ENCODE measurements around the gene LRP1B. TPM values are rescaled to one million over a fixed set of nuclear protein-coding genes. Genes with fewer than 3 reads are reported as not detected.

LRP1B gene
- polyA plus RNA-seq, 4 donors, result 0.92 to 3.7 (median 1.3) TPM

DNA sequence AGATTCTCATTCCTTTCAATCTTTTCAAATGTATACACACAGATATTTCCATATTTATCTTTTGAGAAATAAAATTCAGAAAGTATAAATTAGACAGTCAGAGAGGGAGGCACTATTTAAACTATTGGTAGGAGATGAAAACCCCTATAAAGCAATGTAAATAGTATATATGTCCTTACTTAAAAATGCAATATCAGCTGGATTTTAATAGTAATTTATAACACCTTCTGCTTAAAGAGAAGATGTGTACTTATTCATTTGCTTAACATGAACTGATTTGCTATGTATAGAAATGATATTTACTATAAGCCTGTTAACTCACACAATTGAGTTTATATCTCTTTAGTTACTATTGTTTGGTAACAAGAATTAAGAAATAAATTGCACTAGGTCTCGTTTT is 163.3 kb downstream of the LRP1B start:
- DNase-seq (ENCODE audit: low read depth in 4 of 4, low spot score in 3 of 4), result no peak

DNA sequence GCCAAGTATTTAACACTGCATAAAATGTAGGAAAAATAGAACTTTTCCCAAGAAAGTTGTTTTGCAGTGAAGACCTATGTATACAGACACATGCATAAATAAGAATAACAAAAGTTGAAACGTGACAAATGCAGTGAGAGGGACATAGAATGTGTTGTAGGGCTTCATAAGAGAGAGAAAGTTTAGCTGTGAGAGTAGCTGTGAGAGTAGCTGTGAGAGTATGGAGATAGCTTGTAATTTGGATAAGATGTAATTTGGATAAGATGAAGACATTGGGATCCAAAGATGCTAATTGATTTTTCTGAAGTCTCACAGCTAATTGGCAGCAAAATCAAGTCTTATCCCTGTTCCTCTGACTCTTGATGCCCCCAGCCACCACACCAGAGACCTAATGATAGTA is 170.9 kb downstream of the LRP1B start:
- DNase-seq (ENCODE audit: low read depth in 4 of 4, low spot score in 3 of 4), result no peak

DNA sequence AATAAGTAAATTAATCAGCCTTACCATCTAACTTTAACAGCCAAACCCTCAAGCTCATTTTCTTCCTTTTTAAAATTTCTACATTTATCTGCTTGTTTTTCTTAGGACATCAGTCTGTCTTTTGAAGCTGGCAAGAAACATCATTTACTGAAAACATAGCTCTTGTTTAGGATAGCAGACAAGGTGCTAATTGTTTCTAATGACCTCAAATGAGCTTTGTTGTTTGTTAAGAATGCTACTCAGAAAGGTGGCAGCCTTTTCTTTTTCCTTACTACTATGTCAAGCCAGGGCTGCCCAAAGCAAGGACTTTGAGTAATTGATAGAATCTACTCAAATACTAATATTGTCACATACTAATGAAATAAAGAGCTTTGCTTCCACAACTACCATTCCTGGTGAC is 171.8 kb downstream of the LRP1B start:
- DNase-seq (ENCODE audit: low read depth in 4 of 4, low spot score in 3 of 4), result no peak

DNA sequence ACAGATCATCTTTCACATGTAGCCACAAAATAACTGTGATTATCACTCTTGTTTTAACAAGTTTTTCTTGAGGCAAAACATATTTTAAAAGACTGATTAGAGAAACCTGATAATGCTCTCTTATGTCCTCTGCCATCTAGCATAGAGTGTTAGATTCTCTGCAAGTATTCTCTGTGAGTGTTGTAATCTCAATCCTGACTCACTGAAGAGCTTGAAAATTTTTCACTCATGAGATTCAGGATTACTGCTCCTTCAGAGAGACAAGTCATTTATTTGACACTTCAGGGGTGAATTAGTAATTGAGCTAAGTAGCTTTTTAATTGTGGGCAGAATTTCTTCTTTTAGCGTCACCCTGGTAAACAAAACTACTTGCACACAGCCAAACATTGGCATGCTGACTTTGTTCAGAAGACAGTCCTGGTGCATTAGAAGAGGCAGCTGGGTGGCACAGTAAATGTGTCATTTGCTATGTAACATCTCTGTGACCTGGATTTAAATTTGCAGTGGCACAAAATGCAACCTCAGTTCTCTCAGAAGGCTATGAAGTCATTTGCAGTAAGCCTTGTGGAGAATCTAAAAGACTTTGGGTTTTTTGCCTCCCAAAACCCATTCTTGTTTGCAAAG is 172.9 kb downstream of the LRP1B start:
- DNase-seq (ENCODE audit: low read depth in 4 of 4, low spot score in 3 of 4), result no peak

DNA sequence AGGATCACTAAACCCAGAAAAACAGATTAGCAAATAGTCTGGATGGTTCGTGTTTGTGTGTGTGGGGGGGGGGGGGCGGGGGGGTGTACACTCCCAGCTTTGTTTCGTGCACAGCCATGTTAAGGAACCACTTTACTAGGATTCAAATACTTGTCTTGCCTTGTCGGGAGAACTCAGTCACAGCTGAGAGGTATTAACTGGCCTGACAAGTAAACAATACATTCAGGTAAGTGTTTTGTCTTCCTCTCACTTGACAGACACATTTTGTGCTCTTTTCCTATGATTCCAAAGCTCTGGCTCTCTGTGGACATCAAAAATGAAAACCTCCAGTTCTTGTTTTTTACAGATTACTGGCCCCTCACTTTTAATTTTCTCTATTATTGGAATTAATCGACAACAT is 173.5 kb downstream of the LRP1B start:
- DNase-seq (ENCODE audit: low read depth in 4 of 4, low spot score in 3 of 4), result no peak

DNA sequence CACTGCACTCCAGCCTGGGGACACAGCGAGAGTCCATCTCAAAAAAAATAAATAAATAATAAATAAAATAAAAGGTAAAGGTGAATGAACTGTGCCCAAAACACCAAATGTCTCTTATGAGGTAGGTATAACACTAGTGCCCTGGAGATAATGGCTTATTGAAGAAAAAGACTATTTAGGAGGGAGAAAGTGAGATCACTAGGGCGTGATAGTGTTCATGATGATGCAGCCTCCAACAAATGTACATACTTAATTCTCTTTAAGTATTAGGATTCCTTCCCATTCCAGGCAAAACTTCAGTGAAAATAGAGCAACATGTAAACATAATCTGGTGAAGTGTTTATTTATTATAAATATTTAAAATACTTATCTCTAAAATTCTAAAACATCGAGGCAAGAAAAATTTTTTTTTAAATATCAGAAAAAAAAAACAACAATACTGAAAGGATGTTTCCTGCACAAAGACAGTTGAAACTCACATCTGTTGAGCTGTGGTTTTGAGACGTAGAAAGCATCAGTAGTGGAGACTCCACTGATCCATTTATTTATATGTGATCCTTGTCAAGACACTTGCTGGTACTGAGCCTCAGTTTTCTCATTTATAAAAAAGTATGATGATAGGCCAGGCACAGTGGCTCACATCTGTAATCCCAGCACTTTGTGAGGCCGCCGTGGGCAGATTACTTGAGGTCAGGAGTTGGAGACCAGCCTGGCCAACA is 183.3 kb downstream of the LRP1B start:
- DNase-seq (ENCODE audit: low read depth in 4 of 4, low spot score in 3 of 4), result no peak

DNA sequence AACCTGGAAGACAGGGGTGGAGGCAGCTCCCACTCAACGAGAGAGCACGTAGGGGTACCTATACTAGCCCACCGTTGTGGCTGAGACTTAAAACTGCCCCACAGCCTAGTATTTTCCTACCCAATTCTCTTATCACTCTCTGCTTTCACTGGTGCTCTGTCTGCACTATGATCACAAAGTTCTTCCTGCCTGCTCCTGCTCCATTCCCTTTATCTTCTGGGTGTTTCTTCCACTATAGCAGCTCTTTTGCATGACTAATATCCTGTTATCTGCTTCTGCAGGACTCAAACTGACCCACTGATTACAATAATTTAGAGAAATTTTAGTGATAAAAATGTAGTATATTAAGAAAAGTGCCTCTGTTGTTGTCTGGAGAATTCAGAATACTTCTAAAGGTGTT is 184.8 kb downstream of the LRP1B start:
- no peak for DNase-seq (ENCODE audit: low read depth in 4 of 4, low spot score in 3 of 4)

DNA sequence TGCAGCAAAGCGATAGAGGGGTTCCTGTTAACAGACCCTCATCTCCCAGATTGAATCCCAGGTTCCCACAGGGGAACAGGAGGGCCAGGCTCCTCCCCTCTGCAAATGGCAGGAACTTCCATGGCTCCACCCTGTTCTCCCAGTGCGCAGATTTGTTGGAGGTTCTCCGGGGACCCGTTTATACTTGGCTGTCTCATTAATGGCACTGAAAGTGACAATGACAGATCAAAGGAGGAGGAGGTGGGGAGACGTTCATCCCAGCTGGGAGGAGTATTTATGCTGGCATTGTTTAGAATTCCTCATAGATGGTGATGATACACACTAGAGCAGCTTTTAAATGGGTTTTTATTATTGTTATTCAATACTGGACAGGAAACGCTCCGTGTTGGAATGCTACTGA is 186.9 kb downstream of the LRP1B start:
- DNase-seq (ENCODE audit: low read depth in 4 of 4, low spot score in 3 of 4), result no peak

DNA sequence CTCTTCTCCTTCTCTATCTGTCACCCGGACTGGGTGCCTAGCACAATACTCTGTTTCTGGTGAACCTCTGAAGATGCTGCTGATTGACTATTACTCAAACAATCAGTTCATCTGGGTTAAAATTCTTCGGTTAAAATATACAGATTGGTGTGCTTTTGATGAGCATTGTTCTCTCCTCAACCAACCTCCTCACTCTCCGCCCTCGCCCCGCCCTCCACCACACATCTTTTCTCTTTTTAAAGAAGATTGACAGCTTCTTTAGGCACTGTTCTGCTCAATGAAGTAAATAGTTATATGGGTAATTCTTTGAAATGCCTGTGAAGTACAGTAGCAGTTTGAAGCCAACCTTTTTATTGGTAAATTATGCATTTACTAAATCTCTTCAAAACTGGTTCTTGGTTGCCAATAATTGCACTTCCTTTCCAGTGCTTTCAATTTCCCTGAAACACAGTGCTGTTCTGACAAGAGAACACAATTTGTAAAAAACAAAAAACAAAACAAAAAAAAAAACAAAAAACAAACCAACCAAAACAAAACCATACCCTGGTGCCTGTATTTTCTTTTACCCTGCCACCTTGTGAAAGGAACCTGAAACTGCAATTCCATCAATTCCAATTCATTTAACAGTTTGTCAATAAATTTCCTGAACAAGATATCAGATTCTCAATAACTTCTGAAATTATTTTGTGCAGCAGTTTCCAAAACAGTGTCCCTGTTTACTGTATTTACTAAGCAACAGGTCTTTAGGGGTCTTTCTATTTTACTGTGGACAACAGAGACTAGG is 188.6 kb downstream of the LRP1B start:
- no peak for DNase-seq (ENCODE audit: low read depth in 4 of 4, low spot score in 3 of 4)

DNA sequence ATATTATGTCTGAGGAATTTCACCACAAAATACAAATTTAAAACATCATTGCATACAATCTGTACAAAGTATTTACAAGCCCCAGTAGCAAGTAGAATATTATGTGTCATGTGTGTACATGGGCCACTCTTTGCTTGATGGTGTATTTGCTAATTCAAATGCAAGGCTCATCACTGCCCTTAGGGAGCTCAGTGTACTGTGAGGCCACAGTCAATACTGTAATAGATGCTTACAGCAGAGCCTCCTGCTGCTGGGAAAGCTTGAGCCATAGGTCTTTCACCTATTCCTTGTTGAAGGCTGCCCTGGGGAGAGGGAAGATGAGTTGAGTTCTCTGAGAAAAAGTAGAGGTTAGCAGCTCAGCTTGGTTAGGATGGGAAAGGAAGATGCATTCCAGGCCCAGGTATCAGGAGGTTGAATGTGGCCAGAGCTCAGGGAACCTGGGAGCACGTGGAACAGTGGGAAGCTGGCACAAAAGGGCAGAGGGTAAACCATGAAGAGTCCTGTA is 189.6 kb downstream of the LRP1B start:
- DNase-seq (ENCODE audit: low read depth in 4 of 4, low spot score in 3 of 4), result no peak

DNA sequence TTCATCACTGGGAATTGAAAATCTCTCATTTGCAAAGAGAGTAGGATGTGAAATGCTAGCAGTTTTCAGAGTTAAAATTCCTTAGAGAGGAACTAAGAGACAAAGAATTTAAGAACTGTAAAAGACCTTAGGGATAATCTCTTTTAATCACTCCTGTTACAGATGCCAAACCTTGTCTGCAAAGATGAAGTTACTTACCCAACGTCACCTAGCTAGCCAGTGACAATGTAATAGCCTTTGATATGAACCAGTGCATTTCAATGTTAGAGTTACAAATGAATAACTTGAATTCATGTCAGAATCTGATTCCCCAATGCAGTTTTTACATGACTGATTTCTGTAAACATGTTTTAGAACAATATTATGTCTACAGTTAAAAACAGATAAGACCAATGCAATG is 190.1 kb downstream of the LRP1B start:
- no peak for DNase-seq (ENCODE audit: low read depth in 4 of 4, low spot score in 3 of 4)

DNA sequence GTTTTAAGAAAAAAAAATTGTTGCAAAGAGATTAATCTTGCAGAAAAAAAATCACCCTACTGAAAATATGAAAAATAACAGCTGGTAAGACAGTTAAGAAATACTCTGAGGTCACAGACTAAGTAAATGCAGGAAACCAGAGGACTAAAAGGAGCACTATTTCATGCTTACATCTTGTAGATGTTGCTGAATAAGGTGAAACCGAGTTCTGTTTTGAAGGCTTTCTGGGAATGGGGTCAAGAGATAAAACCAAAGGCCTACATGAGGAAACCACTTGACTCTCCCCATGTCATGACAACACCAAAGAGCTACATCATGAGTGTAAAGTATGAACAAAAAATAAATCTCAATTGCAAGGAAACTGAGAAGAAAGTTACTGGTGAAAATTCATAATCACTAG is 197.6 kb downstream of the LRP1B start:
- no peak for DNase-seq (ENCODE audit: low read depth in 4 of 4, low spot score in 3 of 4)

DNA sequence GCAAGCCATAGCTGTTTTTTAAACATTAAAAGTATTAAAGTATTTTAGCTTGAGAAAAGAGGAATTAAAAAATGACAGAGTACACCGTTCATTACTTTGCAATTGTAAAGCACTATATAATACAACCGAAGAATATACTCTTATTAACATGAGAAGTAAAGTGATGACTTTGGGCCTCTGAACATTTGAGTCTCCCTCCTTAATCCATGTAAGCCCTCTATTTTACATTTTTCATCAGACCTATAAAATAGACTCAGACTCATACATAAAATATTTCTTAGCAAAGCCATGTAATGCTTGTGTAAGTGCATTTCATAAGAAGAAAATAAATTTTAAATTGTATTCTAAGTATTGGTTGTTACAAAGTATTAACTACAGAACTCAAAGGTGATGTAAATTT is 198.6 kb downstream of the LRP1B start:
- no peak for DNase-seq (ENCODE audit: low read depth in 4 of 4, low spot score in 3 of 4)

DNA sequence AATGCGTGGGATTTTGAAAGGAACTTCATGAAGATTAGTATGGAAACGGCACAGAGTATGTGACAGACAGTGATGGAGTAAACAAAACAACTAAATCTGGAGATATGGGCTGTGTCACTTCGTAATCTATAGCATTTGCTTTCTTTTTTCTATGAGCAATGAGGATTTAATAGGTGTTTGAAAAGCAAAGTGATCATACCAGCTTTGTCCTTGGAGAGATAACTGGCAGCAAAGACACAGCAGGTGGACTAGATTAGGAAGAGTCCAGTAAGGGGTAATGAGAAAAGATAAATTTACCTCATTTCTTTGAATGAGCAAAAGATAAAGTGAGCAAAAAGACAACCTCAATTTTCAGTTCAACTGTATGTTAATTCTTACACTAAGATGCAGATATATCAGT is 199.0 kb downstream of the LRP1B start:
- DNase-seq (ENCODE audit: low read depth in 4 of 4, low spot score in 3 of 4), result no peak

DNA sequence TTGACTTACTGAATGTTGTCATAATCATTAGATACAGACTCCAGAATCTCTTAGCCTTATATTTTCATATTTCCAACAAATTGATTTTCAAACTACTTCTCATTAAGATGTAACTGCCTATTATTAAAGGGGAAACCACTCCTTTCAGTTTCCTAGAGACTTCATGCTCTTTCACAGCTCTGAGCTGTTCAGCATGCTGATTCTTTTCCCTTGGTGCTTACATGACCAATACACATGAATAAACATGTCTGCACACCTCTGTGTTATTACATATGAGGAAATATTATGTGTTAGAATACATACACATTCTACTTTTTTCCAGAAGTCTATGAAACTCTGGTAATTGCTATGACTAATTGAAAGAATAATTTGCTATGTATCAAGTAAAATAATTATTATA is 200.0 kb downstream of the LRP1B start:
- no peak for DNase-seq (ENCODE audit: low read depth in 4 of 4, low spot score in 3 of 4)

DNA sequence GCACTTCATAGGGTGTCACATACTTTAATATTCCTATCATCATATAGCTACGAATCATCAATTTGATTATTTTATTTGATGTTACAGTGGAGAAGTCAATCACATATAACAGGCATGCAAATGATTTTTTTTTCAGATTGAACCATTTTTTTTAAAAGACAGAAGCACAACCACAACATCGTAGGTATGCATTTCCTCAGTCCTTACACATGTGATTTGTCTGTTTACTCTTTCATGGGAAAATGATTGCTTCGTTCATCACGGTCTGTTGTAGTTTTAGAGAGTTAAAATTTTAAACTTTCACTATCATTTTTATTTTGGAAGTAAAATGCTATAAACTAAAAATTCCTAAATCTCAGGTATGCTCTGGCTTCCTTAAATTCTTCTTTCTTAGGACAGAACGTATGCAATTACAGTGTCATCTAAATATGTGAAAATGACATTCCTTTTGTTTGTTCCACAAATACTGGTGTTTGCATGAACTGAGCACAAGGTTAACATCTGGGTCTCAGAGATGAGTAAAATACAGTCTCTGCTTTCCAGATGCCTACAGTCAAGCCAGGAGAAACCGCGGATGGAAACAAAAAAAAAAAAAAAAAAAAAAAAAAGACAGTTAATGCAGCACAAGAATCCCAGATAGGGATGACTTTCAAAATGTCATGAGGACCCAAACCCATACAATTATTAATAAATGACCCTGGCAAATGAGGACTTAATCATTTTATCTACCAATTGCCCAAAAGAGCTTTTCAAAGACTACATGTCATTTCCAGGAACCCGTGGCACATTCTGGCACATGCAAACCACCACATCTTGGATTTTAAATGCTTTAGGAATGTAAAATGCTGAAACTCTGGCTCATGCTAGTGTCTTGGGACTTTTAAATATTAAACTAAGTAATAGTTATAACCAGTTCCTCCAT is 201.2 kb downstream of the LRP1B start:
- DNase-seq (ENCODE audit: low read depth in 4 of 4, low spot score in 3 of 4), result no peak

DNA sequence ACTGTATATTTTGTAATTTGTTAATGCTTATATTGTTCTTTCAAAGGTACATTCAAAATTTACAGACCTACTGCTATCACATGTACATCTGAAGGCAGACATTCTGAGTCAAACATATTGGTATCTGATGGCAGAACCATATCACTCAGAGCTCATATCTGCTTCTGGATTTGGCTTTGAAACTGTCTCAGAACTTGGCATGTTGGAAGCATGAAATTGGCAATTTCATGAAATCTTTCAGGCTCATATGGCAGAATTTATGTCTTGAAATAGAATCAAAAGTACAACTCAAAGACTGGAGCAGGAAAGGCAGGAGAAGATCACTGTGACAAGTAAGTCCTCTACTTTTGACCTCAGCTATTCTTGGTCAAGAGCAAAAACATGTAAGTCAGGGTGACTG is 202.3 kb downstream of the LRP1B start:
- no peak for DNase-seq (ENCODE audit: low read depth in 4 of 4, low spot score in 3 of 4)

DNA sequence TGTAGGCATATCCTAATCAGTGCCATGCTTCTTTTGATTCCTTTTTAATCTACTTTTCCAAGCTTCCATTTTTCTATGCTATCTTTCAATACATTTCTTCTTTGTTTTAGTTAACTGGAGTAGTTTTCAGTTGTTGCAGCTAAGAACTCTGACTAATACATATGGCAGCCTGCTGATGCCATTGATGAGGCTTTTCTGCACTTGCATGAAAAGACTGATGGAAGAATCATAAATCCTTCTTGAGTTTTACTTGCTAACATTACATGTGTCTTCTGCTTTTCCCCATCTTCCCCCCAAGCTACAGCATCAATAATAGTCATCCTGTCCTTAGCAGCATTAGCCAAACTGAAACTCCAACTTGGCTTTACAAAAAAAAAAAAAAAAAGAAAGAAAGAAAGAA is 203.3 kb downstream of the LRP1B start:
- no peak for DNase-seq (ENCODE audit: low read depth in 4 of 4, low spot score in 3 of 4)

DNA sequence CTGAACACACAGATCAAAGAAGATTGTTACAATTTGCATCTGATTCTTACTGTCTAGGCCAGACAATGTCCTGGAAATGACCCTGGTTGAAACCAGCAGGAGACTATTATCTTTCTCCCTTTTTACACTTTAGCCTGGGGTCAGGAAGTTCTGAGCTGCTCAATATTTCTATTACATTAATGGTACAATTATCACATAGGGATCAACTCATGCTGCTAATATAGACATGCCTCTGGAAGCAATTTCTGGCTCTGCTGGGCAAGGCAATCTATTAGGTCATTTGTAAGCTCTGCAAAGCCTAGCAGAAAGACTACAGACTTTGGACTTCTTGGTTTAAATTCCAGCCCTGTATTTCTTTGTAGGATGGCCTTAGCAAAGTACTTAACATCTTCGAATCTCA is 205.3 kb downstream of the LRP1B start:
- DNase-seq (ENCODE audit: low read depth in 4 of 4, low spot score in 3 of 4), result no peak

DNA sequence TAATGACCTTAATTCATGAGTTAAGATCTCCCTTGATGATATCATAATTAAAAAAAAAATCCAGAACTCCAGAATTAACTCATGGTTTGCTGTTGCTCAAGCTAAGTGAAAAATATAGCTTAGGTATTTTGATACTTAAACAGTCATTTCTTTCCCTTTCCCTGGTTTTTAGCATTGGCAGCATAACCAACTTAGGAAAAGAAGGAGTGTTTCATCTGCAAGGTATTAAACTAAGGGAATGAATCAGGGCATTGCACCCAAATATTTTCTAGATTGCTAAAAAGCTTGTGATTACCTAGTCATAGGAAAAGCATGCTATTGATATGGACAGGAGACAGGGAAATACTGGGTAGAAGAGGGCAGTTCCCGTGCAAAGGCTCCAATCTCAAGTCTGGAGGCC is 207.2 kb downstream of the LRP1B start:
- no peak for DNase-seq (ENCODE audit: low read depth in 4 of 4, low spot score in 3 of 4)

Data from left renal pelvis (tissue), 4 donors.